ENCODE results near the gene CIB2.

The CIB2 gene

DNA sequence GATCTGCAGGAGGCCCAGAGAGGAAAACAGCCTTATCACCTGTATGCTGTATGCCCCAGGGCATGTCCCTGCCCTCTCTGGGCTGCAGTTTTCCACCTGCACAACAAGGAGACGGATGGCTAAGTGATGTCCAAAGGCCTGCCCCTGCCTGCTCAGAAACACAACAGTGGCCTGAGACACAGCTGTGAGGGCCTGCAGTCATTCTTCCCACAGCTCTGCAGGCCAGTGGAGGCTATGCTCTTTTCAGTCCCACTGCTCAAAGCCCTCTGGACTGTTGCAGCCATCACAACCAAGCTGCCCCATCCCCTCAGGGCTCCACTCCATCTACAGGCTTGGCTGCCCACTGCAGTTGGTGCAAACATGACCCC lies 48.5 kb downstream of the CIB2 start:
- DNase-seq: no peak

DNA sequence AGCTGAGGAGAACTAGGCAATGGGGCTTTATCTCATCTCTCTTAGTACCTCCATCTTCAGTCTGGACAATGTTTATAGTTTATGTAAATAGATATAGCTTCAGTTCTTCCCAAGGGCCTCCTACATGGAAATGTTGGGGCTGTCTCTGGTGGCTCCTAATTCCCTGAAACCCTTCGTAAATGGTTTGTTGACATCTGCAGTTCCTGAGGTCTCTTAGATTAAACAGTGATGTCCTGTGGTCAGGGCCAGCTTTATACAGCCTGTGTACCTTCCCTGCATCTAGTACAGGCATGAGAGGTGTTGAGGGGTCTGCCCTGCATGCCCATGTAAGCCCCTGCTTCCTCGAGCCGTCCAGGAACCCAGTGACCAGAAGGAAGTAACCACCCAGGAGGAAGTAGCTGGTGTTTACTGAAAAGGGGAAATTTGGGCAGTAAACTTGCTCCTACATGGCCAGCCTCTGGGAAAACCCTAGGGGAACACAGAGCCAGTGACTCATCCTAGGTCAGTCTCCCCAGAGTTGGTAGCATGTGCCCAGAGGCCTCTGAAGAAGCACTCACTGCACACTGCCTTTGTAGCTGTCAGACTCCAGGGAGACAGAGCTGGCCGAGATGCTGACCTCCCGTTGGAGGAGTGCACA lies 49.0 kb downstream of the CIB2 start:
- DNase-seq: peak; percentile 57

DNA sequence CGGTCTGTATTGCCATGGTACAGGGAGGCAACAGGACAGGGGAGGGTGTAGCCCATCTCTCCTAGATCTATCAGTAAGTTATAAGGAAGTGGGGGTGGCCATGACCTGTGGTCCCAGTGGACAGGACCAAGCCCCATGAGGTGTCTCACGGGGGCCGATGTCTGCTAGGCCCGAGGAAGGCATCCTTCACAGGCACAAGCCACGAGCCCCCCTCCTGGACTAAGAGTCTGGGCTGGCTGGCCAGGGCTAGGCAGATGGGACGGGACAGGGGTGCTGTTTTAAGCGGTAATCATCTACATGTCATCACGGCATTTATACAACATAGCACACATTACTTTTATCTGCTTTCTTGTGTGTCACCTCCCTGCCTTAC lies 51.2 kb downstream of the CIB2 start:
- no peak for DNase-seq

DNA sequence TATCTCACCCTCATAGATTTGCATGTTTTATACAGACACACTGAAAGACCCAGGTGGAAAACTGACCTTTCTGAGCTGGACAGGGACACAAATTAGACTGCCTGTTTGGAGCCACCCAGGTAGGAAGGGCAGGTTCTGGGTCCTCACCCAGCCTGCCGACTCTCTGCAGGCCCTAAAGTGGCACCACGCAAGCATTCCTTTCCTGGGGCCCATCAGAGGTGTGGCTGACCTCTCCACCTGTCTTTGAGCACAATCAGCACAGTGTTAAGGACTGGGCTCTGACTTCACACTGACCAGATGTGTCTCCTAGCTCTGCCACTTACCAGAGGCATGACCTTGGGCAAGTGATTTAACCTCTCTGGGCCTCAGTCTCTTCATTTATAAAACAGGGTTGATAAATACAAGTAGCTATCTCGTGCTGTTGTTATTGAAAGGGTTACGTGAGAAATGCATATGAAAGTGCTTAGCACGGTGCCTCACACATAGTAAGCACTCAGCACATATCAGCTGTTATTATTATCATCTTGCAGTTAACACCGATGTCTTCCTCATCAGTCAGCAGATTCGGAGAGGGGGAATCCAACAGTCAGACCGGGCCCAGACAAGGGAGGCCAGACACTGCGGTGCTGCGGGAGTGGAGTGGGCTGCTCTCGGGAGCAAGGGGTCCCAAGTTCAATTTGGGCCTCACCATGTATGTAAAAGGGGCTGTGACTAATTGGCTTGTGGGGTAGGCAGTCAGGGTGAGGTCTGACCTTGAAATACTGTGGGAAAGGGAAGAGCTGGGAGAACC lies 51.8 kb downstream of the CIB2 start:
- DNase-seq: no peak

DNA sequence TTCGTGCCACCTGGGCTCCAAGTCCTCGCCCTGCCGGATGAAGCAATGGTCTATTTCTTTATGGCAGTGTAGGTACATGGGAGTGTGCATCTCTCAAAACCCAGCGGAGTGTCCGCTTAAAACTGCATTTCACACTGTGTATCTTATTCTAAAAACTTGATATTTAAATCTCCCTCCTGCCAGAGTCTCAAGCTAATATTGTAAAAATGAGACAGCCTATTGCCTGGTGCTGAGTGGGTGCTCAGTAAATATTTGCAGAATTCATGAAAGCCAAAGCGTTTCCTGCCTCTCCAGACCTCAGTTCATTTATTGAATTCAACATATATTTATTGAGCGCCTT lies 53.4 kb downstream of the CIB2 start:
- no peak for DNase-seq

DNA sequence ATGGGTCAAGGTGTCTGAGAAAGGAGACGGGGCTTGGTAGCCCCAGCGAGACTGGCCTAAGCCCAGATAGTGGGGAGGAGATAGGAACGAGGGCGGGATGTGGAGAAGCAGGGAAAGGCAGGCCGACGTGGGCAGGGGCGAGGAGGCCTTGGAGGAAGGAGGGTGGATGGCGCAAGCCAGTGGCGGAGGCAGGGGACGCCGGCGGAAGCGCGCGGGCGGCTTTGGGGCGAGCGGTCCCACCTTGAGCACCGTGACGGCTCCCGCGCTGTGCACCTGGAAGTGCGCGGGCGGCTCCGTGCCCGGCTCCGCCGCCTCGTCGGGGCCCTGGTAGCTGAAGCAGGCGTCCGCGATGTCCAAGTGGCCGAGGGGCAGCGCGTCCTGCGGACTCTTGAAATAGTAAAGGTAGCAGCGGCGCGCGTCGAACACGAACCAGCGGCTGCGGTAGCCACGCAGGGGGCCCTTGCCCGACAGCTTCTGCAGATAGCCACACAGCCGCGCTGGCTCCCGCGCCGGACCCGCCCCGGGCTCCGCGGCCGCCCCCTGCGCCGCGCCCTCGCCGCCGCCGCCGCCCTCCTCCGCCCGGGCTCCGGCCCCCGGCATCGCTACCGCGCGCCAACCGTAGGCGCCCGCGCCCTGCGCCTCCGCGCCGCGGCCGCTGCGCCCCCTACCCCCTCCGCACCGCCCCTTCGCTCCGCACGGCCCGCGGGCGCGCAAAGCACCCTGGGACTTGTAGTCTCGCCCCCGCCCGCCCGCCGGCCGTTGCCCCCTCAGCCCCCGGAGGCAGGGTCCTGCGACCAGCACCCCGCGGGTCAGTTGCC lies 54.0 kb downstream of the CIB2 start, which contains the start of gene TBC1D2B:
Gene TBC1D2B, minus strand, starts transcription at position 659 of the 818 bp plus-strand sequence. Its CDS starts 59 bp downstream, at position 600.
- DNase-seq: peak; percentile 12

DNA sequence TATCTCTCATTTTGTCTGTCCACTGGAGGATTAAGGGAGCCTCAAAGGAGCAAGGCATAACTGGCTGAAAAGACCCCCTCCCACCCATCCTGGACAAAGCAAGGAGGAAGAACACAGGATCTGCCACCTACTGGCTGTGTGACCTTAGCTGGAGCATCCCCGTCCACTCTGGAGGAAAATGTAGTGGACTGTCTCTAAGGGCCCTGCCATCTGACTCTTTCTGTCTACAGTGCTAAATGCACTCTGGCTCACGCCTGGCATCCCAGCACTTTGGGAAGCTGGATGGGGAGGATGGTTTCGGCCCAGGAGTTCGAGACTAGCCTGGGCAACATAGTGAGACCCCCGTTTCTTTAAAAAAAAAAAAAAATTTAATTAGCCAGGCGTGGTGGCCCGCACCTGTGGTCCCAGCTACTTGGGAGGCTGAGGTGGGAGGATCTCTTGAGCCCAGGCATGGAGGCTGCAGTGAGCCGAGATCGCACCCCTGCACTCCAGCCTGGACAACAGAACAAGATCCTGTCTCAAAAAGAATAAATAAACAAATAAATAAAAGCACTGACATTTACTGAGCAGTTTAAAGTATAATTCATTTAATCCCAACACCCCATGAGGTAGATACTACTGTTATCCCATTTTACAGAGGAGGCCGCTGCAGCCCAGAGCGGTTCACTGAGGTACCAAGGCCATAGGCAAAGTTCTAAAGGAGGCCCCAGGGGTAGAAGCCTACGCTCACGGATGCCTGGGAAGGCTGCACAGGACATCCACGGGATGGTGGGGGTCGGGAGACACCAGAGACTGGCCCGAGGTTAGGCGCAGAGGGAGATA lies 54.8 kb downstream of the CIB2 start:
- no peak for DNase-seq

DNA sequence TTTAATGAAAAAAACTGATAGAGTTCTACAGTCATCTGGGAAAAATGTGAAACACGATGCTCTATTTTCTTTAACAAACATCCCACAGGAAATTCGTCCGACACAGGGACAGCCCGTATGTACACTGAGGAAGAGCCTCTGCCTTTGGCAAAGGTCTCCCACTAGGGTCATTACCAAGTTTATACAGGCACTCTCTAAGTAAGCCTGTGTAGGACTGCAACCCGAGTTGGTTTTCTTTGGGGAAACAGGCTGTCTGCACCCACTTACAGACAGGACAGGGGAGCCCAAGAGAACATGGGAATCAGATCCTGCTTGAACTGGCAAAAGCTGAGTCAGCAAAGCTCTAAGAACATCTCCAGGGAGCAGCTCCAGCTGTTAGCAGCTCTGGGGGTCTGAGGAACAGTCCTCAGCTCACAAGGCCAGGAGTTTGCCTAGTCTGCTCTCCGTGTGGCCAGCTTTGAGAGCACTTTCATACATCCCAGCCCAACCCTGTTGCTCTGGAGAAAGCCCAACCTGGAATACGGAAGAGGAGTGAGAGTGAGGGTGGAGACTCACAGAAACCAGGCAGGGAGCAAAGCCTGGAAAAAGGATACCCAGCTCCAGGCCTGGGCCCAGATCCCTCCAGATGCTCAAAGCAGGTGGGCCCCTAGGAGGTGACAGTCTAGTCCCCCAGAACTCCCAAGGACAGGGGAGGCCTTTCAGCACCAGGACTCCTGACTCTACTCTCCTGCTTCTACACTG lies 55.6 kb downstream of the CIB2 start:
- DNase-seq: no peak

DNA sequence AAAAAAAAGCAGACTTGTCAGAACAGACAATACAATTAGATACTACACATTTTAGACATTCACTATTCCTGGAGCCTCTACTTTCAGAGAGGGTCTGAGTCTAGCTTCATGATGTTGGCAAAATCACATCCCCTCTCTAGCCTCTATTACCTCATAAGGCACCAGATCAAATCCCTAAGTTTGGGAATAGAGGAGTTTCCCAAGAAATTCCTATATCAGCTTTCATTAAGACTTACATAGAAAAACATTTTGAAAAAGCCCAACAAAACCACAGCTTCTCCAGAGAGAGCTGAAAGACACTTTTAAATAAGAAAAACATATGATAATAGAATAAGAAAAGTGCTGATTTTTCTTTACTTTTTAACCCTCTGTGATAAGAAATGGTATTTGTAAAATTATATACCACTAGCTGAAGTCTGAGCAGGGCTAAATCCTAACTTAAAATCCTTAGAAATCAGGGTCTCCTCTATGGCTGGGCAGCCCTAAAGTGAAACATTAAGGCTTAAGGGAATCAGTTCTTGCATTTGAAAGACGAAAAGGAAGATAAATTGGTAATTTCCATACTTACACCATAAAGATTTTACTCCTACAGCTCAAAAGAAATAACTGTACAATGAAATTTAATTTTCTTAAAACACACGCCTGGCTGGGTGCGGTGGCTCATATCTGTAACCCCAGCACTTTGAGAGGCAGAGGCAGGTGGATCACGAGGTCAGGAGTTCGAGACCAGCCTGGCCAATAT lies 58.0 kb downstream of the CIB2 start:
- DNase-seq: no peak

DNA sequence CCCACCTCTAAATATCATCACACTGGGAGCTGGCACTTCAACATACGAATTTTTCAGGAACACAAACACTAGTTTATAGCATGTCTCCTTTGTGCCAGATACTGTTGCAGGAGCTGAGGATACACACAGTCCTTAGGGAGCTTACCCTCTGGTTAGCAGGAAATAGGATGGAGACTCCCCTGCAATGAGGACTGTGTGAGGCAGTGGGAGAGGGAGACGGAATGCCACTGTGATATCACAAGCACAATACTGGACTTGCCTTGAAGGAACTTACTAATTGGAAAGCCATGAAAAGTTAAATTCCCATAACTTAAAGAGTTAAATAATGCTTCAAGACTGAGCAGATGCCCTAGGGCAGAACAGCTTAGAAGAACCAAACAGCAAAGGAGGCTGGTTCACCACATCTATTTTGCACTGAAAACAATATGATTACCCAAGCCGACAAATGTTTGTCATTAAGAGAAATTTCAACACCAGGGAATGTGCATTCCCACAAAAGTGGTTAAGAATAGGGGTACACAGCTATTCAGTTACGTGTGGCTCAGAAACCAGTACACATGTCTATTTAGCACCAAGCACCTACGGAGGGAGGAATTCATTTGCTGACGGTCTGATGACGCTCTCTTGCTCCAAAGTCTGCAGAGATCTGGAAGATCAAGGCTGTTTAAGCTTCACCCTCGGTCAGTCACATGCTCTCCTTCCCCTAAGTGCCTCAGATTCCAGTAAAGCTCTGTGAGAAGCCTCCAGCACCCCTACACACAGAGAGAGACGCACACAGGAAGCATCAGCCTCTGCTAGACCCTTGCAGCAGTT lies 59.0 kb downstream of the CIB2 start:
- peak; percentile 31 for DNase-seq

DNA sequence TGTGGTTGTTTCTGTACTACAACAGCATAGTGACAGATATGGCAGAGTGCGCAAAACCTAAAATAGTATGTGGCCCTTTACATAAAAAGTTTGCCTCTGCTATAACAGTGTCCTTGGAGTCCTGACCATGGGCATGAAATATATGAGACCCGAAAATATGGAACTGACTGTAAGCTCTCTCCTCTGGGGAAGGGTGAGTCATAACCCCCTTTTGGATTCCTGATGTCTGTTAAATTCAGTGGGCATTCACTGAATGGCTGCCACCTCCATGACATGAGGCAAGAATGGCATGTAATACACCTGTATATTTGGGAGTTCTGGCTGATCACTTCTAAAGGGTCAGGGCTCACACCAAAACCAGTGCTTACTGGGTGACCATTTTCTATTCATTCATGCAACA lies 59.9 kb downstream of the CIB2 start:
- DNase-seq: peak; percentile 28

DNA sequence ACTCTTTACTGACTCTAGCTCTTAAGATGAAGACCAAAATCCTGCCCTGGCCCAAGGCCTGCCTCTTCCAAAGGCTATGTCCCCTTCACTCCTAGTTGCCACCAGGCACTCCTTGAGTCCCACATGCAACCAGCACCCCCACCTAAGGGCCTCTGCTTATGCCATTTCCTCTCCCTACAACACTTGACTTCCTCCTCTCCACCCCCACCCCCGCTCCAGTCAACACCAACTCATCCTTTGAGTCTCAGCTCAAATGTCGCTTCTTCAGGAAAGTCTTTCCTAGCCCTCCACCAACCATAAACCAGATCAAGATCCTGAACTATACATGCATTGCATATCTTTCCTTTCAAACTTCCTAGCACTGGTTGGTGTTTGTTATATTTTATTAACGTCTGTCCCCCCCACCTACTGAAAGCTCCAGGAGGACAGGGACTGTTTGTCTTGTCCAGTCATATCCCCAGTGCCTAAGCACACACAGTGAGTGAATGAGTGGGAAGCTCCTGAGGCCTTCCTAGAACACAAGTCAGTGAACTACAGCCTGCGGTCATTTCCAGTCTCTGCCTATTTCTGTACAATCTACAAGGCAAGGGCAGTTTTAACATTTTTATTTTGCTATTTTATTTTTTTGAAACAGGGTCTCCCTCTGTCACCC lies 61.1 kb downstream of the CIB2 start:
- DNase-seq: peak; percentile 65

DNA sequence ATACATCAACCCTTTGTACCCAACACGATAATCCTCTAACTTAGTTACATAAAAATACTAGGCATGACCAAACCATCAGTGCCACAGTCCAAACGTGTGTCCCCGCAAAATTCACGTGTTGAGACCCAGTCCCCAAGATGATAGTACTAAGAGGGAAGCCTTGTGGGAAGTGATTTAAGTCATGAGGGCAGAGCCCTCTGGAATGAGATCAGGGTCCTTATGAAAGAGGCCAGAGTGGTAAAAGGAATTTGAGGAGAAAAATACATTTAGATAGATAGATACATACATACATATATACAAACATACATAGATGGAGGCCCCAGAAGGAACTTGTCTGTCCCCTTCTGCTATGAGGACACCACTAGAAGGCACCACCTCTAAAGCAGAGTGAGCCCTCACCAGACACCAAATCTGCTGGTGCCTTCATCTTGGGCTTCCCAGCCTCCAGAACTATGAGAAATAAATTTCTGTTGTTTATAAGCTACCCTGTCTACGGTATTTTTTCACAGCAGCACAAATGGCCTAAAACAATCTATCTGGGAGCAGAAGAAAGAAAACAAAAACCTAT lies 61.7 kb downstream of the CIB2 start:
- DNase-seq: no peak

DNA sequence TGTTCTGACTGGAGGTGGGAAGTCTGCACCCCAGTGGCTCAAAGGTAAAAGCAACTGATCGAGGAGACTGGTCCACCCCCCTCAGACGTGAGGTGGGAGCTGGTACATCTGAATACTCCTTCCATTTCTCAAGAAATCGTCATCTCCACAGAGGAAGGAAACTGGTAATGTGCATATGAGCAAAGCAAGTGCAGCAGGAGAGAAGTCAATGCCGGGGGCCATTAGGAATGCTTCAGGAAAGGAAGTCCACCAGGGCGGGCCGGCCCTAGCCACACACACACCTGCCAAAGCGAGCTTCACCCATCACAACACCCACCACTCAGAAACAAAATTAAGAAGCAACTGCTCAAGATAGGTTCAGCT lies 62.2 kb downstream of the CIB2 start:
- no peak for DNase-seq

DNA sequence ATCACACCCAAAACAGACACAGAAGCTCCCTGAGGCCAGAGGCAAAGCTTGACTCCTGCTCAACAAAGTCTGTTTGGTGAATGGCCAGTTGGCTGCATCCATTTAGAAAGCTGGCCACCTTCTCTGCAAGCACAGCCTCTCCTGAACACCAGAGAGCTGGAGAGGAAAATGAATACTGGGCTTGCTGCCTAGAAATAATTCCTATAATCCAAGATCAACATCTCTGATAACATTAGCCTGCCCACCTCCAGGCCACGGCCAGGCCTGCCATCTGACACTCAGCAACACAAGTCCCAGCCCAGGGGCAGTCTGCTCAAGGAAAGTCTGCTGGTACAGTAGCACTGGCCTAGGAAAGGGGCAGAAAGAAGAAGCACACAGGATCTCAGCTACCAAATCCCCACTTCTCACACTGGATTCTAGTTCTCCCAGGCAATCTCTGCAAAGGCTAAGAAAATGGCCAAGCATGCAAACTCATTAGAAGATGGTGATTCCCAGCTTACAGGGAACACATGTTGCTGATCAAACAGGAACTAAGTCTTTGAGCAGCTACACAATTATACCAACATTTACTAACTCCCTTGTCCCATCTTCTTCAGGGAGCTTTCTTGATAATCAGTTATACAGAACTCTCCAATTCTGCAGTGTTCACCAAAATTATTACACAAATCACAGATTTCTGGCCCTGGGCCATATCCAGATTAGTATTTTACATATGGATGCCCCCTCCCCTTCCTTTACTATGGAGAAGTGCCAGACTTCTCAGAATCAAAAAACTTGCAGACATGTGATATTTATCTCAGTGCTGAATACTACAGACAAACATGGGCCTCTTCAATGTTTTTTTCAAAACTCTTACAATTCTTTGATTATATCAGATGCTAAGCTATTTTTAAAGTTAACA lies 63.7 kb downstream of the CIB2 start:
- DNase-seq: peak; percentile 17

DNA sequence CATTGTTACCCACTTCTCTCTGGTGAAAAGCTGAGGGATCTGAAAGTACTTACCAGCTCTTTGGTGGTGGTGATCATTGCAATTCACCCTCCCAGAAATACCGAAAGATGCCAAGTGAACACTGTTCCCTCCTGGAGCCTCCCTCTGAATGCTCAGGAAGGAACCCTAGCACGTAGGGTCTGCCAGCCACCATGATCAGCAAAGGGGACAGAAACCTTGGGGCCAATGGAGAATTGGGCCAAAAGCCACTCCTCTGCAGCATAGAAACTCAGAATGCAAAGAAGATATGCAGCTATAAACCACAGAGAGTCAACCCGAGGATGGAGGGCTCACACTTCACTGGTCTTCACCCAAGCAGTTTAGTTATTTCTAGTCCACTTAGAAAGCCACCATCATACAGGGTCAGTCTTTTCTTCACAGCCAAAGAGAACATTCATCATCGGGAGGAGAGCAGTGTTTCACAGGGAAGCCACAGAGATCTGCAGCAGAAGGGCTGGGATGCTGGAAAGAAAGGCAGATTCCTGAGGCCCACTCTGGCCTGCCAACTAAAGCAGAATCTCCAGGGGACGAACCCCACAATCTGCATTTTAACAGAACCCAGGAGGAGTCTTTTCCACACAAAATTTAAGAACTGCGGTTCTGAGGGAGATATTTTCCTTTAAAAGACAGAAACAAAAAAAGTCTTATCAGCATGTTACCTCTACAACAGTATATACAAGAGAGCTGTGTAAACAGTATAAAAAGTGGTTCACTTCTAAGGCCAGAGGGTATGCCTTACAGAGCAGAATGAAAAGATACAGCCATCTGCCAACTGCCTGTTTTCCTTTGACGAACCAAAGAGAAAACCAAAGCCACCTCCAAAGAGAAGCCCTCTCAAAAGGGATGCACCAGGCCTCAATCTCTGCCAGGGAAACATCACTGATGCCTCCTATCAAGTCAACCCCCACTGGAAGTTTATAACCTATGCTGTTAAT lies 65.0 kb downstream of the CIB2 start:
- no peak for DNase-seq

DNA sequence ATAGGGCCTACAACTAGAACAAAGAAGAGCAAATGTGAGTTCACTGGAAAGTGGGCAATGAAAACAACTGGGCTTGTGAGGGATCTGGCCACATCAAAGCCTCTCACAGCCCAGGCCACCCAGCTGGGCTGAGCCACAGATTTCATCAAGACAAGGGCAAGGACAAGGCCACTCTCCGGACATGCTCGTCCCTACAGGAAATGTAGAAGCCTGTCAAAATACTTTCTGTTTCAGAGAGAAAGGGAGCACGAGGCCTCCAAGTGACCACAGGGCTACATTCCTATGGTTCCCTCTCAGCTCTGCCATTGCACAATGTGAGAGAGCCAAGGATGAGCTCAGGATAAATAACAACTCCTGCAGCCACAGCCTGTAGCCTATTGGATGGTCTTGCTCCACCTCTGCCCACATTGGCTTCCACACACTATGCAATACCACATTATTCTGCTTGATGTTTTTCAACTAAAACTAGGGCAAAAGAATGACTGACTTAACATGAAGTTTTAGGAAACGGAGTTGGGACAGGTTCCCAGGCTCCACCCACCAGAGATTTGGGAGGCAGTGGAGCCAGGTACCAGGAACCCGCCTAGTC lies 65.9 kb downstream of the CIB2 start:
- DNase-seq: peak; percentile 99

Measured in MV-4-11 (cell line).